ENCODE results near the gene KCNQ4. TPM values are rescaled to one million over a fixed set of nuclear protein-coding genes. Genes with fewer than 3 reads are reported as not detected.

Gene KCNQ4
- total and polyA plus RNA-seq, 2 of the 13 experiments (the other 11 are each of a cell fraction or from before 2014, with no cell fraction given) = 0.02 to 0.09 TPM

DNA sequence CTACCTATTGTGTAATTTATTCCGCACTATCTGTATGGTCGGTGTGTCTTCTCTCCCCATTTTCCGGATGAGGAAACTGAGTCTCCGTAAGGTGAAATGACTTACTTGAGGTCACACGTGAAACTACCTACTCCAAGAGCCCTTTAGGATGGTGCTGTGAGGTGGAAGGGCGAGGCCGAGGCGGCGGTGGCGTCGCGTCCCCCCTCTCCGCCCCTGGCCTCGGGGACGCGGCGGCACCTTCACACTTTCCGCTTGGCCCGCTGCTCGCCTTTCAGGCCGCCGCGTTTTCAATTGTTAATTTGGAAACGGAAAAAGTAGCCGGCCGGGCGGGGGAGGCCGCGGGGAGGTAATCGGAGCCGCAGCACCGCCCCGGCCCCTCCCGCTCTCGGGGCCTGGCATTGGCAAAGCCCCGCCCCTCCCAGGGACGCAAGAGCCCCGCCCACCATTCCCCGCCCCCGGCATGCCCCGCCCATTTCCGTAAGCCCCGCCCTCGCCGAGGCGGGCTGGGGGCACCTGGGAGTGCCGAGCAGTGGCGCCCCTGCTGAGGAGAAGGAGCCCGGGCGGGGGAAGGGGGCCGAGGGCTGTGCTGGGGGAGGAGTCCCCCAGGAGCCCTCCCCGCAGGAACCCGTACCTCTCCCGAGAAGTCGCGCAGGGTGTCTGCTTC, 18.6 kb downstream of the KCNQ4 start (continued):
- TF ChIP-seq, protein P1, sequence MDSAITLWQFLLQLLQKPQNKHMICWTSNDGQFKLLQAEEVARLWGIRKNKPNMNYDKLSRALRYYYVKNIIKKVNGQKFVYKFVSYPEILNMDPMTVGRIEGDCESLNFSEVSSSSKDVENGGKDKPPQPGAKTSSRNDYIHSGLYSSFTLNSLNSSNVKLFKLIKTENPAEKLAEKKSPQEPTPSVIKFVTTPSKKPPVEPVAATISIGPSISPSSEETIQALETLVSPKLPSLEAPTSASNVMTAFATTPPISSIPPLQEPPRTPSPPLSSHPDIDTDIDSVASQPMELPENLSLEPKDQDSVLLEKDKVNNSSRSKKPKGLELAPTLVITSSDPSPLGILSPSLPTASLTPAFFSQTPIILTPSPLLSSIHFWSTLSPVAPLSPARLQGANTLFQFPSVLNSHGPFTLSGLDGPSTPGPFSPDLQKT (CRISPR knock-in tag; IDR thresholded peaks at IDR 0.05; ENCODE audit: borderline replicate concordance) = no peak
- TF ChIP-seq, protein P2, sequence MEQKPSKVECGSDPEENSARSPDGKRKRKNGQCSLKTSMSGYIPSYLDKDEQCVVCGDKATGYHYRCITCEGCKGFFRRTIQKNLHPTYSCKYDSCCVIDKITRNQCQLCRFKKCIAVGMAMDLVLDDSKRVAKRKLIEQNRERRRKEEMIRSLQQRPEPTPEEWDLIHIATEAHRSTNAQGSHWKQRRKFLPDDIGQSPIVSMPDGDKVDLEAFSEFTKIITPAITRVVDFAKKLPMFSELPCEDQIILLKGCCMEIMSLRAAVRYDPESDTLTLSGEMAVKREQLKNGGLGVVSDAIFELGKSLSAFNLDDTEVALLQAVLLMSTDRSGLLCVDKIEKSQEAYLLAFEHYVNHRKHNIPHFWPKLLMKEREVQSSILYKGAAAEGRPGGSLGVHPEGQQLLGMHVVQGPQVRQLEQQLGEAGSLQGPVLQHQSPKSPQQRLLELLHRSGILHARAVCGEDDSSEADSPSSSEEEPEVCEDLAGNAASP (CRISPR knock-in tag; IDR thresholded peaks at IDR 0.05; ENCODE audit: borderline replicate concordance) = no peak
- TF ChIP-seq ZNF30 (CRISPR knock-in tag; IDR thresholded peaks at IDR 0.05) (no peak), ZFY (CRISPR knock-in tag; IDR thresholded peaks at IDR 0.05) (no peak), SNAPC2 (CRISPR knock-in tag; IDR thresholded peaks at IDR 0.05) (no peak), ZNF33B (CRISPR knock-in tag; IDR thresholded peaks at IDR 0.05) (no peak), NFATC3 (CRISPR knock-in tag; IDR thresholded peaks at IDR 0.05) (no peak), KLF9 (CRISPR knock-in tag; IDR thresholded peaks at IDR 0.05; ENCODE audit: low read depth) (no peak), TBP (CRISPR knock-in tag; IDR thresholded peaks at IDR 0.05) (no peak), KLF11 (CRISPR knock-in tag; IDR thresholded peaks at IDR 0.05) (no peak), MAF1 (CRISPR knock-in tag; IDR thresholded peaks at IDR 0.05; ENCODE audit: borderline replicate concordance) (no peak), HDAC2 (CRISPR knock-in tag; IDR thresholded peaks at IDR 0.05) (no peak), TSC22D2 (CRISPR knock-in tag; IDR thresholded peaks at IDR 0.05; ENCODE audit: borderline replicate concordance) (no peak), TOE1 (CRISPR knock-in tag; IDR thresholded peaks at IDR 0.05) (no peak), TBX2 (CRISPR knock-in tag; IDR thresholded peaks at IDR 0.05; ENCODE audit: borderline replicate concordance) (no peak), ZNF605 (CRISPR knock-in tag; IDR thresholded peaks at IDR 0.05) (0 out of 2 replicates have a peak, but pooled peaks have one; percentile 22), MTA3 (CRISPR knock-in tag; IDR thresholded peaks at IDR 0.05) (no peak), RNF2 (conservative IDR thresholded peaks at IDR 0.05; ENCODE audit: low read depth) (no peak), ZFP41 (CRISPR knock-in tag; IDR thresholded peaks at IDR 0.05; ENCODE audit: borderline replicate concordance) (no peak), ZMYM3 (CRISPR knock-in tag; IDR thresholded peaks at IDR 0.05) (peak; percentile 88), MAZ (IDR thresholded peaks at IDR 0.05; ENCODE audit: borderline replicate concordance, low read depth, low read length) (no peak; the same call in 1 of the 2 replicates), MAZ (CRISPR knock-in tag; IDR thresholded peaks at IDR 0.05; ENCODE audit: low read depth) (no peak)
- TF ChIP-seq, protein P3, sequence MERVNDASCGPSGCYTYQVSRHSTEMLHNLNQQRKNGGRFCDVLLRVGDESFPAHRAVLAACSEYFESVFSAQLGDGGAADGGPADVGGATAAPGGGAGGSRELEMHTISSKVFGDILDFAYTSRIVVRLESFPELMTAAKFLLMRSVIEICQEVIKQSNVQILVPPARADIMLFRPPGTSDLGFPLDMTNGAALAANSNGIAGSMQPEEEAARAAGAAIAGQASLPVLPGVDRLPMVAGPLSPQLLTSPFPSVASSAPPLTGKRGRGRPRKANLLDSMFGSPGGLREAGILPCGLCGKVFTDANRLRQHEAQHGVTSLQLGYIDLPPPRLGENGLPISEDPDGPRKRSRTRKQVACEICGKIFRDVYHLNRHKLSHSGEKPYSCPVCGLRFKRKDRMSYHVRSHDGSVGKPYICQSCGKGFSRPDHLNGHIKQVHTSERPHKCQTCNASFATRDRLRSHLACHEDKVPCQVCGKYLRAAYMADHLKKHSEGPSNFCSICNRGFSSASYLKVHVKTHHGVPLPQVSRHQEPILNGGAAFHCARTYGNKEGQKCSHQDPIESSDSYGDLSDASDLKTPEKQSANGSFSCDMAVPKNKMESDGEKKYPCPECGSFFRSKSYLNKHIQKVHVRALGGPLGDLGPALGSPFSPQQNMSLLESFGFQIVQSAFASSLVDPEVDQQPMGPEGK (CRISPR knock-in tag; IDR thresholded peaks at IDR 0.05) = peak; percentile 68
- TF ChIP-seq, protein P4, sequence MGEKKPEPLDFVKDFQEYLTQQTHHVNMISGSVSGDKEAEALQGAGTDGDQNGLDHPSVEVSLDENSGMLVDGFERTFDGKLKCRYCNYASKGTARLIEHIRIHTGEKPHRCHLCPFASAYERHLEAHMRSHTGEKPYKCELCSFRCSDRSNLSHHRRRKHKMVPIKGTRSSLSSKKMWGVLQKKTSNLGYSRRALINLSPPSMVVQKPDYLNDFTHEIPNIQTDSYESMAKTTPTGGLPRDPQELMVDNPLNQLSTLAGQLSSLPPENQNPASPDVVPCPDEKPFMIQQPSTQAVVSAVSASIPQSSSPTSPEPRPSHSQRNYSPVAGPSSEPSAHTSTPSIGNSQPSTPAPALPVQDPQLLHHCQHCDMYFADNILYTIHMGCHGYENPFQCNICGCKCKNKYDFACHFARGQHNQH (CRISPR knock-in tag; IDR thresholded peaks at IDR 0.05) = no peak
- TF ChIP-seq, protein P5, sequence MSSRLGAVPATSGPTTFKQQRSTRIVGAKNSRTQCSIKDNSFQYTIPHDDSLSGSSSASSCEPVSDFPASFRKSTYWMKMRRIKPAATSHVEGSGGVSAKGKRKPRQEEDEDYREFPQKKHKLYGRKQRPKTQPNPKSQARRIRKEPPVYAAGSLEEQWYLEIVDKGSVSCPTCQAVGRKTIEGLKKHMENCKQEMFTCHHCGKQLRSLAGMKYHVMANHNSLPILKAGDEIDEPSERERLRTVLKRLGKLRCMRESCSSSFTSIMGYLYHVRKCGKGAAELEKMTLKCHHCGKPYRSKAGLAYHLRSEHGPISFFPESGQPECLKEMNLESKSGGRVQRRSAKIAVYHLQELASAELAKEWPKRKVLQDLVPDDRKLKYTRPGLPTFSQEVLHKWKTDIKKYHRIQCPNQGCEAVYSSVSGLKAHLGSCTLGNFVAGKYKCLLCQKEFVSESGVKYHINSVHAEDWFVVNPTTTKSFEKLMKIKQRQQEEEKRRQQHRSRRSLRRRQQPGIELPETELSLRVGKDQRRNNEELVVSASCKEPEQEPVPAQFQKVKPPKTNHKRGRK (CRISPR knock-in tag; IDR thresholded peaks at IDR 0.05) = no peak

Data from HepG2 (cell line).